Tibial nerve (tissue), 4 donors: ENCODE results near the gene ACD. TPM values are rescaled to one million over a fixed set of nuclear protein-coding genes. Genes with fewer than 3 reads are reported as not detected.
A peak's percentile ranks its signal among the peaks of the same experiment; 100 is the strongest.

Experiments
- DNase-seq, 2 donors: peaks; one replicate each; pipeline ENCODE4 v3.0.0-alpha.2; 2019; ENCODE audit warnings: low spot score in 2 of 2
- H3K27ac ChIP-seq, 4 donors: fragments of 200-600 bp; sonication (generic) in 3 of 4; one replicate each; pipeline ENCODE4 v1.5.1; 2017 to 2019; ENCODE audit warnings: mild to moderate bottlenecking in 1 of 4
- H3K27me3 ChIP-seq, 2 donors: fragments of 200-600 bp; sonication (generic) in 1 of 2; one replicate each; pipeline versions ENCODE4 v1.5.1 to v1.6.0; 2017 to 2019
- H3K36me3 ChIP-seq, 3 donors: fragments of 200-600 bp; sonication (generic); one replicate each; pipeline ENCODE4 v1.5.1; 2018 to 2019
- H3K4me1 ChIP-seq, 4 donors: fragments of 200-600 bp; sonication (generic) in 3 of 4; one replicate each; pipeline ENCODE4 v1.5.1; 2017 to 2019
- H3K4me3 ChIP-seq, 4 donors: fragments of 200-600 bp; sonication (generic) in 3 of 4; one replicate each; pipeline ENCODE4 v1.5.1; 2017 to 2019; ENCODE audit warnings: mild to moderate bottlenecking in 1 of 4, moderate library complexity in 1 of 4
- H3K9me3 ChIP-seq, 4 donors: fragments of 200-600 bp; sonication (generic) in 3 of 4; one replicate each; pipeline ENCODE4 v1.5.1; 2017 to 2019
- CTCF ChIP-seq, 5 experiments: fragments of 200-600 bp in 3 of 5; fragments of 450-650 bp in 2 of 5; sonication (generic) in 3 of 5; IDR thresholded peaks; one replicate each; pipeline ENCODE4 v1.5.1; 2016 to 2019; ENCODE audit warnings: antibody characterized with exemption in 5 of 5, mild to moderate bottlenecking in 3 of 5, moderate library complexity in 2 of 5
- EP300 ChIP-seq, 2 donors: sonication (generic); formaldehyde crosslinking; IDR thresholded peaks; one replicate each; pipeline ENCODE4 v1.6.1; 2017; ENCODE audit warnings: antibody characterized with exemption in 2 of 2, mild to moderate bottlenecking in 1 of 2
- POLR2A ChIP-seq, 2 donors: fragments of 450-650 bp; IDR thresholded peaks; one replicate each; pipeline ENCODE4 v1.6.1; 2017; ENCODE audit warnings: antibody characterized with exemption in 2 of 2, mild to moderate bottlenecking in 2 of 2, moderate library complexity in 2 of 2
- WGBS, 2 donors: methylation state at CpG; one replicate each; pipeline ENCODE4 v1.1.5; 2018; 5-methylcytosine and 5-hydroxymethylcytosine counted together
- total RNA-seq, 4 donors: library from RNA; depleted of rRNA; stranded (reverse); fragments of >200 nt; gene quantifications; one replicate each; pipeline ENCODE4 v1.1.0, GENCODE V29; 2016

The ACD gene
- total RNA-seq, 4 donors from 2014 or later = 18.0 to 32.3 (median 20.7) TPM

GRCh38 chr16:67669499-67670101 lies 9.5 kb upstream of the ACD start:
- WGBS, 2 donors = 84 to 88% methylated on average over 10 of the region's 10 CpGs
- Histone ChIP-seq H3K9me3 (no peaks in the 10 kb centered on the region), H3K36me3 (peaks cover 0 to 6% (median 0%) of the 10 kb centered on the region in 3 donors), H3K4me3 (no peak overlapping the region), H3K27me3 (no peaks in the 10 kb centered on the region), H3K4me1 (peaks cover 0 to 57% (median 41%) of the 10 kb centered on the region in 4 donors), H3K27ac (no peak overlapping the region)
- no peak for DNase-seq
- TF ChIP-seq EP300 (IDR thresholded peaks at IDR 0.05) (no peak), CTCF (IDR thresholded peaks at IDR 0.05) (no peak), POLR2A (IDR thresholded peaks at IDR 0.05) (no peak)

- DNase-seq = no peak
- TF ChIP-seq EP300 (IDR thresholded peaks at IDR 0.05) (no peak), CTCF (IDR thresholded peaks at IDR 0.05) (peak in 1 of 5 experiments; percentile 25), POLR2A (IDR thresholded peaks at IDR 0.05) (no peak)
- Histone ChIP-seq H3K36me3 (peaks cover 0 to 14% (median 0%) of the 10 kb centered on the region in 3 donors), H3K9me3 (no peaks in the 10 kb centered on the region), H3K4me3 (no peak overlapping the region), H3K27ac (peak overlapping the region in 2 of 4 donors; percentile 90 to 95), H3K27me3 (no peaks in the 10 kb centered on the region), H3K4me1 (peaks cover 0 to 51% (median 33%) of the 10 kb centered on the region in 4 donors)
- 80 to 86% methylated on average over 4 to 6 of the region's 6 CpGs for WGBS, 2 donors
Observed at GRCh38 chr16:67668495-67669157, 8.6 kb upstream of the ACD start.

DNA sequence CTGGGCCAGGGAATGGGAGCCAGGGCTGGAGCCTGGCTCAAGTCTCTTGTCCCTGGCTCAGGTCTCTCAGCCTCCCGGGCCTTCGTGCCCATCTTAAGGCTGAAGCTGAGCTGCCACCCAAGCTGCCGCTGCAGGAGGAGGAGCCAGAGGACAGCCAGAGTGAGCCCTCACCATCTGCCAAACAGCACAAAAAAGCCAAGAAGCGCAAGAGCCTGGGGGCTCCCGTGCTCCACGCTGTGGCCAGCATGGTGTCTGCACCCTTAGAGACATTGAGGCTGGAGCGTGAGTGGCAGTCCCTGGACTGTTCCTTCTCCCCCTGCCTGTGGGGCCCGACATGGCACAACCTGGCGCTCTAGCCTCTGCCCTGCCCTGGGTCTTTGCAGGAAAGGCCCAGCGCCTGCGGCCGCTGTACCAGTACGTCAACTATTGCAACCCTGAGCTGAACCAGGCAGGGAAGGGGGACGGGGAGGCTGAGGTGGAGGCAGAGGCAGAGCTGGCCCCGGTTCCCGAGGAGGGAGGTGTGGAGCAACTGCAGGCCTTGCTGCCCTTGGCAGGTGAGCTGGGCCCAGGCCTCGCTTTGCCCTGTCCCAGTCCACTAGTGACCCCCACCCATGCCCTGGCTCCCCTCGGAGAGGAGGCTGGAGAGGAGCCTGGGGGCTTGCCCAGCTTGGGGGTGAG lies 7.9 kb upstream of the ACD start:
- DNase-seq = peak; percentile 67 to 71
- Histone ChIP-seq H3K4me3 (peak overlapping the region in 3 of 4 donors; percentile 70 to 83 (median 79)), H3K4me1 (peaks cover 0 to 45% (median 27%) of the 10 kb centered on the region in 4 donors), H3K27me3 (no peaks in the 10 kb centered on the region), H3K27ac (peak overlapping the region; percentile 90 to 95 (median 92)), H3K9me3 (no peaks in the 10 kb centered on the region), H3K36me3 (peaks cover 0 to 21% (median 0%) of the 10 kb centered on the region in 3 donors)
- TF ChIP-seq POLR2A (IDR thresholded peaks at IDR 0.05) (peak in 1 of 2 donors; percentile 25), CTCF (IDR thresholded peaks at IDR 0.05) (peak; percentile 65 to 95 (median 86)), EP300 (IDR thresholded peaks at IDR 0.05) (peak in 1 of 2 donors; percentile 70)
- WGBS, 2 donors = 16 to 35% methylated on average over 10 to 15 of the region's 18 CpGs

- peak overlapping the region; percentile 67 to 83 (median 74) for H3K4me3 ChIP-seq
- DNase-seq = no peak
- WGBS, 2 donors = 23 to 49% methylated on average over 5 to 8 of the region's 10 CpGs
- peaks cover 0 to 40% (median 25%) of the 10 kb centered on the region in 4 donors for H3K4me1 ChIP-seq
- no peaks in the 10 kb centered on the region for H3K9me3 ChIP-seq
- H3K27me3 ChIP-seq = no peaks in the 10 kb centered on the region
- peak overlapping the region; percentile 90 to 95 (median 92) for H3K27ac ChIP-seq
- H3K36me3 ChIP-seq = peaks cover 0 to 26% (median 0%) of the 10 kb centered on the region in 3 donors
- TF ChIP-seq POLR2A (IDR thresholded peaks at IDR 0.05) (no peak), CTCF (IDR thresholded peaks at IDR 0.05) (no peak)
Observed at GRCh38 chr16:67667453-67667816, 7.4 kb upstream of the ACD start.
